Kidney epithelial cell (primary cell): ENCODE results near the gene PHLDA1. TPM values are rescaled to one million over a fixed set of nuclear protein-coding genes. Genes with fewer than 3 reads are reported as not detected.

ENCODE experiments used
- DNase-seq: peaks from one replicate; pipeline ENCODE4 v3.0.0-alpha.2; 2010; ENCODE audit warnings: low read depth
- H3K27me3 ChIP-seq: 2 replicates; pipeline ENCODE4 v1.6.0; 2011; ENCODE audit warnings: low read length; ENCODE audit not compliant: control insufficient read depth, insufficient read depth
- H3K36me3 ChIP-seq: 2 replicates; pipeline ENCODE4 v1.5.1; 2011; ENCODE audit warnings: low read length; ENCODE audit not compliant: control insufficient read depth, insufficient read depth
- H3K4me3 ChIP-seq: 2 replicates; pipeline ENCODE4 v1.5.1; 2011; ENCODE audit warnings: low read depth, mild to moderate bottlenecking, control low read depth, low read length
- total RNA-seq: library from RNA; depleted of rRNA; stranded (reverse); fragments of >200 nt; gene quantifications from 2 replicates; pipeline ENCODE4 v1.2.3, GENCODE V29; 2015
- TF ChIP-seq, protein P1 (sequence below): IDR thresholded peaks from 2 replicates; pipeline ENCODE4 v1.5.1; 2011; ENCODE audit warnings: mild to moderate bottlenecking, moderate library complexity, low read length, control low read depth, inconsistent platforms; ENCODE audit not compliant: insufficient read depth, poor library complexity, severe bottlenecking

The PHLDA1 gene
- total RNA-seq, 1 donor from 2014 or later = 113 TPM

DNA sequence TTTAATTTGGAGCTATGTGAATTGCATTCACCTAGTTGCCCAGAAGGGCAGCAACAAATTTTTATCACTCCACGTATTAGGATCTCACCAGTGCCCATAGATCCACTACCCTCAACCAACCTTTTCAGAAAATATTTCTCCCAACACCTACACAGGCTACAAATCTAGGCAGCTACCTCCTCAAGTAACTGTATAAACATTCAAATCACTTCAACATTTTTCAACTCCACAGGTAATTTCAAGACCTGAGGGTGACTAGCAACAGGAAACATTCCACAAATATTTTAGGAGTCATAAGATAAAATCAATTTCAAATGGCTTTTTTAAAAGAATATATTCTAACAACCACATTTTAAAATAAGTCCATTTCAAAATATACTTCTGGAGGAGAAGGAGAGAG is 12.9 kb downstream of the PHLDA1 start:
- Histone ChIP-seq H3K36me3 (no peaks in the 10 kb centered on the region), H3K4me3 (no peak overlapping the region), H3K27me3 (no peaks in the 10 kb centered on the region)
- DNase-seq = no peak
- TF ChIP-seq, protein P1, sequence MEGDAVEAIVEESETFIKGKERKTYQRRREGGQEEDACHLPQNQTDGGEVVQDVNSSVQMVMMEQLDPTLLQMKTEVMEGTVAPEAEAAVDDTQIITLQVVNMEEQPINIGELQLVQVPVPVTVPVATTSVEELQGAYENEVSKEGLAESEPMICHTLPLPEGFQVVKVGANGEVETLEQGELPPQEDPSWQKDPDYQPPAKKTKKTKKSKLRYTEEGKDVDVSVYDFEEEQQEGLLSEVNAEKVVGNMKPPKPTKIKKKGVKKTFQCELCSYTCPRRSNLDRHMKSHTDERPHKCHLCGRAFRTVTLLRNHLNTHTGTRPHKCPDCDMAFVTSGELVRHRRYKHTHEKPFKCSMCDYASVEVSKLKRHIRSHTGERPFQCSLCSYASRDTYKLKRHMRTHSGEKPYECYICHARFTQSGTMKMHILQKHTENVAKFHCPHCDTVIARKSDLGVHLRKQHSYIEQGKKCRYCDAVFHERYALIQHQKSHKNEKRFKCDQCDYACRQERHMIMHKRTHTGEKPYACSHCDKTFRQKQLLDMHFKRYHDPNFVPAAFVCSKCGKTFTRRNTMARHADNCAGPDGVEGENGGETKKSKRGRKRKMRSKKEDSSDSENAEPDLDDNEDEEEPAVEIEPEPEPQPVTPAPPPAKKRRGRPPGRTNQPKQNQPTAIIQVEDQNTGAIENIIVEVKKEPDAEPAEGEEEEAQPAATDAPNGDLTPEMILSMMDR = no peak

DNA sequence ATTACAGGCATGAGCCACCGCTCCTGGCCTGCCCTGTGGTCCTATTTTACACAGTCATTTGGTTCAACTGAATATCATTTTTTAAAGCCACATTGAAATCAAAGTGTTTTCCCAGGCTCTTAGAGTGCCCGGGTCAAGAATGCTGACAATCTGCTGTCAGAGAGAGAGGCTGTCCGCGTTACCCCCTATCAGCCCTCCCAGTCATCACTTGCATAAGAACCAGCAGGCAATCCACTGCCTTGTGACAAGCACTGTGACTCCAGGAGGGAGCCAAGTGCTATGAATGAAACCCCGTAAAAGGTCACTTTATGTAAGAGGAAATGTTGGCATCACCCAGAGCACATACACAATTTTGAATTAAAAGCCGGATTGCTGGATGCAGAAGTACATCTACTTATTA is 13.5 kb downstream of the PHLDA1 start:
- TF ChIP-seq, protein P1 = no peak
- no peak for DNase-seq
- no peaks in the 10 kb centered on the region for H3K27me3 ChIP-seq
- no peaks in the 10 kb centered on the region for H3K36me3 ChIP-seq
- H3K4me3 ChIP-seq = no peak overlapping the region

DNA sequence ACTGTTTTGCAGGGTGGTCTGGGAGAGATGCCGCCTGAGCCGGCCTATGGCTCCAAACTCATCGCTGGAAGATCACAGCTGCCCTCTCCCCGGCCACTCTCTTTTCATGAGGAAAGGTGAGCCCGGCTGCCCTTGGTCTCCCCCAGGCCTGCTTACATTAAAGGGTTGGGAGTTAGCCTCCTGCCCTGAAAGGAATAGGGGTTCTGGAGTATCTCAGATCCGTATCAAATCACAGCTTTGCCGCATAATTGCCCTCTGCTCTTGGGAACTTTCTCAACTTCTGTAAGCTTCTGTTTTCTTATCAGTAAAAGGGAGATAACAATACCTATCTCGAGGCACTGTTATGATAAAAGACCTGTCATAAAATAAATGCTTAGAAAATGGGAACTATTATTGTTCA is 17.6 kb downstream of the PHLDA1 start:
- TF ChIP-seq, protein P1 = no peak
- H3K4me3 ChIP-seq = no peak overlapping the region
- H3K27me3 ChIP-seq = no peaks in the 10 kb centered on the region
- no peaks in the 10 kb centered on the region for H3K36me3 ChIP-seq
- no peak for DNase-seq

DNA sequence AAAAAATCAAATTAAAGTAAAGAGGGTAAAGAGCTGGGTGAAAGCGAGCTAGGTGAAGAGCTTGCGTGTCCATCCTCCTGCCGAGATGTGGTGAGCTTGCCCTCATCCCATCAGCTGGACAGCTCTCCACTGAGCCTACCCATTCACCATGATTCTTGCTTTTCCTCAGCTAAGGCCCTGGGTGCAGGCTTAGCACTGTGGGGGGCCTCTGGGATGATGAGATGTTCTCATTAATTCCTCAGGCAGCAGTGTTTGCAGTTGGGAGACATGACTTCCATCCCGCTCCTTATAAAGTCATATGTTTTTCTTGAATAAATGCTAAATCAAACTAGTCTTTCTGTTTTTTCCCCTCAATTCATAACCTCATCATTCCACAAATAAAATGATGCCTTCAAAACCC is 18.0 kb downstream of the PHLDA1 start:
- Histone ChIP-seq H3K27me3 (no peaks in the 10 kb centered on the region), H3K4me3 (no peak overlapping the region), H3K36me3 (no peaks in the 10 kb centered on the region)
- no peak for DNase-seq
- TF ChIP-seq, protein P1 = no peak

DNA sequence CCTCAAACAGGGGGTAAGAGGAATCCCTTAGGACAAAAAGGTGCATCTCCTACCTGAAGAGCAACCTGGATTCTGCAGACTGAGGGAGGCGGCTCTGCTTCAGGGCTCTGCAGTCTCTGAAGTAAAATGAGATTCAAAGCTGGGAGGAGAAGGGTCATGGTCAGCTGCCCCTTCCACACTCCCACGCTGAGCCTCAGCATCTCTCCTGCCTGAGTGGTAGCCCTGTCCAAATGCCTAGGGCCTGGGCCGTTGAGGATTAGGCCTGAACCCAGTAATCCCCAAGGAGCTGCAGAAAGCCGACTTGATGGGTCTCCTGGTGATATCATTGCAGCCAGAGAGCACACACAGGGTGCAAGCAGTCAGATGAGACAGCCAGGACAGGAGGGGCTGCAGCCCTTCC is 18.9 kb downstream of the PHLDA1 start:
- H3K4me3 ChIP-seq = no peak overlapping the region
- TF ChIP-seq, protein P1 = no peak
- H3K27me3 ChIP-seq = no peaks in the 10 kb centered on the region
- no peaks in the 10 kb centered on the region for H3K36me3 ChIP-seq
- DNase-seq = no peak

DNA sequence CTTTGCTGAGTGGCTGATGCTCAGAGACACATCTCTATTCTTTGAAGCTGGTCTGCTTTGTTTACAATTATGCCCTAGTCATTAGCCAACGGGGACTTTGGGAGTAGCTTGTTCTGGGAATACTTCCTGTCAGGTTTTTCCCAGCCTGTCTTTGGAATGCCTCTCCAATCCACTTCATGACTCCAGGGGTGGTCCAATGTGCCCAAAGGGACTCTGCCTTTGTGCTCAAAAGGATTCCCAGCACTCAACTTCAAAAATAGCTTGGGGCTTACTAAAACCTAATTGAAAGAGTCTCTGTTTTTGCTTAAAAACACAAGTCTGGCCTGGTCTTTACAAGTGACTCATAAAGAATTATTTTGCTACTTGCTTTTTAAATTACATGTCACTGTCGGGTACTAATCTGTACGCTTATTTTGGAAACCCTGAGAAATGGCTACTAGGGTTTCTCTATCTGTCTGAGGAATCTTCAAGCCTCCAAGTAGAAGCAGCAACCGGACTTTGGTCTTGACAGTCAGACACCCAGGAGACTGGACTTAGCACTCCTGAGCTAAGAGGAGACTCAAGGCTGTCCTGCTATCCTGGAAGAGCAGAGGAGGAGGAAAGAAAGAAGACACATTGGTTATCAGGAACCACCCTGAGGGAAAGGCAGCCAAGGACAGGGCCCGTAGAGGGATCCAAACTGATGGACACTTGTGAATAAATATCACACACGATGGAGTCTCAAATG is 20.7 kb downstream of the PHLDA1 start:
- no peak for DNase-seq
- Histone ChIP-seq H3K36me3 (no peaks in the 10 kb centered on the region), H3K27me3 (no peaks in the 10 kb centered on the region), H3K4me3 (no peak overlapping the region)
- TF ChIP-seq, protein P1 = no peak
